ENCODE results near the gene COL13A1. TPM values are rescaled to one million over a fixed set of nuclear protein-coding genes. Genes with fewer than 3 reads are reported as not detected.

Gene COL13A1
- total and polyA plus RNA-seq, 2 experiments from 2014 or later = 5.2 to 8.6 TPM

GRCh38 chr10:69786791-69787190 lies 14.9 kb upstream of the COL13A1 start:
- Histone ChIP-seq H3F3A (replicated peaks; ENCODE audit: low read depth) (no peaks in the 10 kb centered on the region), H3K4me1 (ENCODE audit: insufficient read depth) (no peaks in the 10 kb centered on the region; the same call in 1 of the 2 replicates), H3K9me2 (ENCODE audit: insufficient read depth) (peaks cover 12% of the 10 kb centered on the region), H2AFZ (no peak overlapping the region), H3K4me2 (no peak overlapping the region), H3K79me2 (replicated peaks; ENCODE audit: insufficient read depth) (no peaks in the 10 kb centered on the region), H3K27ac (ENCODE audit: low read depth) (no peak overlapping the region), H3K36me3 (ENCODE audit: insufficient read depth) (no peaks in the 10 kb centered on the region), H3K27me3 (ENCODE audit: insufficient read depth) (0 out of 2 replicates have a peak, but pooled peaks cover 2% of the 10 kb centered on the region), H3K4me3 (no peak overlapping the region), H4K20me1 (replicated peaks; ENCODE audit: insufficient read depth) (no peaks in the 10 kb centered on the region)
- peaks cover 5% of the 10 kb centered on the region for H3K27me3 Mint-ChIP-seq (ENCODE audit: insufficient read depth, low read depth, poor library complexity)
- no peak overlapping the region for H3K27ac Mint-ChIP-seq
- peak; percentile 54 to 79 for TF ChIP-seq CTCF (conservative IDR thresholded peaks at IDR 0.05; ENCODE audit: low read depth in 2 of 2)
- TF ChIP-seq ZNF331 (CRISPR knock-in tag; IDR thresholded peaks at IDR 0.05; ENCODE audit: low read depth) = no peak
- H3K36me3 Mint-ChIP-seq (ENCODE audit: low read depth) = no peaks in the 10 kb centered on the region
- peak; percentile 87 for ATAC-seq
- no peaks in the 10 kb centered on the region for H3K9me3 Mint-ChIP-seq
- H3K4me1 Mint-ChIP-seq = peaks cover 5% of the 10 kb centered on the region; the same call in 1 of the 3 replicates
- DNase-seq (ENCODE audit: low spot score) = peak; percentile 61
- H3K4me3 Mint-ChIP-seq = no peak overlapping the region

- no peaks in the 10 kb centered on the region; the same call in 1 of the 2 replicates for H3K4me1 ChIP-seq (ENCODE audit: insufficient read depth)
- peaks cover 5% of the 10 kb centered on the region for H3K27me3 Mint-ChIP-seq (ENCODE audit: insufficient read depth, low read depth, poor library complexity)
- ATAC-seq (no peak), DNase-seq (ENCODE audit: low spot score) (no peak)
- no peaks in the 10 kb centered on the region for H3K36me3 Mint-ChIP-seq (ENCODE audit: low read depth)
- no peak overlapping the region for H3K4me3 Mint-ChIP-seq
- no peak overlapping the region for H3K4me2 ChIP-seq
- no peak overlapping the region for H3K27ac Mint-ChIP-seq
- no peak overlapping the region for H3K4me3 ChIP-seq
- H3K36me3 ChIP-seq (ENCODE audit: insufficient read depth) = no peaks in the 10 kb centered on the region
- no peak overlapping the region for H3K27ac ChIP-seq (ENCODE audit: low read depth)
- TF ChIP-seq, protein P1, sequence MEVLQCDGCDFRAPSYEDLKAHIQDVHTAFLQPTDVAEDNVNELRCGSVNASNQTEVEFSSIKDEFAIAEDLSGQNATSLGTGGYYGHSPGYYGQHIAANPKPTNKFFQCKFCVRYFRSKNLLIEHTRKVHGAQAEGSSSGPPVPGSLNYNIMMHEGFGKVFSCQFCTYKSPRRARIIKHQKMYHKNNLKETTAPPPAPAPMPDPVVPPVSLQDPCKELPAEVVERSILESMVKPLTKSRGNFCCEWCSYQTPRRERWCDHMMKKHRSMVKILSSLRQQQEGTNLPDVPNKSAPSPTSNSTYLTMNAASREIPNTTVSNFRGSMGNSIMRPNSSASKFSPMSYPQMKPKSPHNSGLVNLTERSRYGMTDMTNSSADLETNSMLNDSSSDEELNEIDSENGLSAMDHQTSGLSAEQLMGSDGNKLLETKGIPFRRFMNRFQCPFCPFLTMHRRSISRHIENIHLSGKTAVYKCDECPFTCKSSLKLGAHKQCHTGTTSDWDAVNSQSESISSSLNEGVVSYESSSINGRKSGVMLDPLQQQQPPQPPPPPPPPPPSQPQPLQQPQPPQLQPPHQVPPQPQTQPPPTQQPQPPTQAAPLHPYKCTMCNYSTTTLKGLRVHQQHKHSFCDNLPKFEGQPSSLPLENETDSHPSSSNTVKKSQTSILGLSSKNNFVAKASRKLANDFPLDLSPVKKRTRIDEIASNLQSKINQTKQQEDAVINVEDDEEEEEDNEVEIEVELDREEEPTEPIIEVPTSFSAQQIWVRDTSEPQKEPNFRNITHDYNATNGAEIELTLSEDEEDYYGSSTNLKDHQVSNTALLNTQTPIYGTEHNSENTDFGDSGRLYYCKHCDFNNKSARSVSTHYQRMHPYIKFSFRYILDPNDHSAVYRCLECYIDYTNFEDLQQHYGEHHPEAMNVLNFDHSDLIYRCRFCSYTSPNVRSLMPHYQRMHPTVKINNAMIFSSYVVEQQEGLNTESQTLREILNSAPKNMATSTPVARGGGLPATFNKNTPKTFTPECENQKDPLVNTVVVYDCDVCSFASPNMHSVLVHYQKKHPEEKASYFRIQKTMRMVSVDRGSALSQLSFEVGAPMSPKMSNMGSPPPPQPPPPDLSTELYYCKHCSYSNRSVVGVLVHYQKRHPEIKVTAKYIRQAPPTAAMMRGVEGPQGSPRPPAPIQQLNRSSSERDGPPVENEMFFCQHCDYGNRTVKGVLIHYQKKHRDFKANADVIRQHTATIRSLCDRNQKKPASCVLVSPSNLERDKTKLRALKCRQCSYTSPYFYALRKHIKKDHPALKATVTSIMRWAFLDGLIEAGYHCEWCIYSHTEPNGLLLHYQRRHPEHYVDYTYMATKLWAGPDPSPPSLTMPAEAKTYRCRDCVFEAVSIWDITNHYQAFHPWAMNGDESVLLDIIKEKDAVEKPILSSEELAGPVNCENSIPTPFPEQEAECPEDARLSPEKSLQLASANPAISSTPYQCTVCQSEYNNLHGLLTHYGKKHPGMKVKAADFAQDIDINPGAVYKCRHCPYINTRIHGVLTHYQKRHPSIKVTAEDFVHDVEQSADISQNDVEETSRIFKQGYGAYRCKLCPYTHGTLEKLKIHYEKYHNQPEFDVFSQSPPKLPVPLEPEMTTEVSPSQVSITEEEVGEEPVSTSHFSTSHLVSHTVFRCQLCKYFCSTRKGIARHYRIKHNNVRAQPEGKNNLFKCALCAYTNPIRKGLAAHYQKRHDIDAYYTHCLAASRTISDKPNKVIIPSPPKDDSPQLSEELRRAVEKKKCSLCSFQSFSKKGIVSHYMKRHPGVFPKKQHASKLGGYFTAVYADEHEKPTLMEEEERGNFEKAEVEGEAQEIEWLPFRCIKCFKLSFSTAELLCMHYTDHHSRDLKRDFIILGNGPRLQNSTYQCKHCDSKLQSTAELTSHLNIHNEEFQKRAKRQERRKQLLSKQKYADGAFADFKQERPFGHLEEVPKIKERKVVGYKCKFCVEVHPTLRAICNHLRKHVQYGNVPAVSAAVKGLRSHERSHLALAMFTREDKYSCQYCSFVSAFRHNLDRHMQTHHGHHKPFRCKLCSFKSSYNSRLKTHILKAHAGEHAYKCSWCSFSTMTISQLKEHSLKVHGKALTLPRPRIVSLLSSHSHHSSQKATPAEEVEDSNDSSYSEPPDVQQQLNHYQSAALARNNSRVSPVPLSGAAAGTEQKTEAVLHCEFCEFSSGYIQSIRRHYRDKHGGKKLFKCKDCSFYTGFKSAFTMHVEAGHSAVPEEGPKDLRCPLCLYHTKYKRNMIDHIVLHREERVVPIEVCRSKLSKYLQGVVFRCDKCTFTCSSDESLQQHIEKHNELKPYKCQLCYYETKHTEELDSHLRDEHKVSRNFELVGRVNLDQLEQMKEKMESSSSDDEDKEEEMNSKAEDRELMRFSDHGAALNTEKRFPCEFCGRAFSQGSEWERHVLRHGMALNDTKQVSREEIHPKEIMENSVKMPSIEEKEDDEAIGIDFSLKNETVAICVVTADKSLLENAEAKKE (CRISPR knock-in tag; IDR thresholded peaks at IDR 0.05) = no peak
- TF ChIP-seq EZH2phosphoT487 (IDR thresholded peaks at IDR 0.05; ENCODE audit: unreplicated experiment) = no peak
- no peak for TF ChIP-seq STAT1 (IDR thresholded peaks at IDR 0.05; ENCODE audit: unreplicated experiment)
- TF ChIP-seq ZNF114 (CRISPR knock-in tag; IDR thresholded peaks at IDR 0.05) = no peak
- no peak for TF ChIP-seq POLR2AphosphoS5 (IDR thresholded peaks at IDR 0.05; ENCODE audit: low read depth)
- no peak for TF ChIP-seq EZH2 (IDR thresholded peaks at IDR 0.05; ENCODE audit: low read depth, unreplicated experiment)
- TF ChIP-seq NANOG (IDR thresholded peaks at IDR 0.05; ENCODE audit: borderline replicate concordance) = no peak
- TF ChIP-seq CREB1 (CRISPR knock-in tag; IDR thresholded peaks at IDR 0.05; ENCODE audit: low read depth) = no peak
- TF ChIP-seq JUNB (IDR thresholded peaks at IDR 0.05; ENCODE audit: unreplicated experiment) = no peak
- no peaks in the 10 kb centered on the region for H4K20me1 ChIP-seq (replicated peaks; ENCODE audit: insufficient read depth)
- peaks cover 5% of the 10 kb centered on the region; the same call in 1 of the 2 replicates for H3K9me2 ChIP-seq (ENCODE audit: insufficient read depth)
- no peak overlapping the region for H2AFZ ChIP-seq
- H3K79me2 ChIP-seq (replicated peaks; ENCODE audit: insufficient read depth) = no peaks in the 10 kb centered on the region
- H3K27me3 ChIP-seq (ENCODE audit: insufficient read depth) = 0 out of 2 replicates have a peak, but pooled peaks cover 2% of the 10 kb centered on the region
- no peaks in the 10 kb centered on the region for H3F3A ChIP-seq (replicated peaks; ENCODE audit: low read depth)
- H3K4me1 Mint-ChIP-seq = peaks cover 5% of the 10 kb centered on the region; the same call in 1 of the 3 replicates
- no peaks in the 10 kb centered on the region for H3K9me3 Mint-ChIP-seq
Measured at GRCh38 chr10:69787681-69788080, 14.0 kb upstream of the COL13A1 start.
